ENCODE measurements around the gene PPP2R1B. TPM values are rescaled to one million over a fixed set of nuclear protein-coding genes. Genes with fewer than 3 reads are reported as not detected.

Gene PPP2R1B
- total and polyA plus RNA-seq, 4 donors: 33.2 to 316 (median 52.5) TPM

DNA sequence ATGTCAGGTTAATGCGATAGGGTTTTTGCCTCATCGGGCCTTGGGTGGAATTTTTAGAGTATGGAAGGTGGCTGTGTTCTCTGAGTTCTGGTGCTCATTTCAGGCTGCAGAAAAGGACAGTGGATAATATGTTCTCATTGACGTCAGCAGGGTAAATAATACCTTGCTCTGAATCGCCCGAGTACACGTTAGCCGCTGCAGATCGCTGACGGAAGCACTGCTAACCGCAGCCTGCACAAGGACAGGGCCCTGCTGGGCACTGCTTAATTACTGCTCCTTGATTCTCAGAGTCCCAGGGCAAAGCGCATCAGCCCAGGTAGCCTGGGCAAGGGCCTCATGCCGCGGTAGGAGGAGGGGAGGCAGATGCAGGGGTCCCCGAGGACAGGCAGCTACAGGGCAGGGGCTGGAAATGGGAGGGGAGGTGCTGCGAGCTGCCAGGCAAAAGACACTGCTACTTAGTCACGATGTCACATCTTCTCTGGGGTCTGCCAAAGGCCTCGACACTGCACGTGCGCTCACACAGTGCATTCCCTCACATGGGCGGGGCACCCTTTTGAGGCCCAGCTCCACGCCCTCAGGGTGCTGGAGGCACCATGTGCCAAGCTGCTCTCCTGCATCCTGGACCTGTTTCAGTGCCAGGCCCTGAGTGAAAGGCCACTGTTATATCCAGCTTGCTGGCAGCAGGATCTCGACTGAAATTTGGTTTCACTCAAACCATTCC, 35.2 kb downstream of the PPP2R1B start:
- H3K9ac ChIP-seq (ENCODE audit: low read depth in 1 of 2, low read length in 2 of 2): peak overlapping the region; percentile 1 to 85
- 27% methylated on average over 22 of the region's 22 CpGs for WGBS

More for the DNA sequence above, 35.2 kb downstream of the PPP2R1B start:
- DNase-seq (ENCODE audit: low spot score): peak; percentile 61
- peaks cover 11 to 71% (median 41%) of the 10 kb centered on the region in 4 donors for H3K4me1 ChIP-seq (ENCODE audit: control insufficient read depth in 4 of 4, insufficient read depth in 4 of 4, low read length in 3 of 4)
- H3K27ac ChIP-seq (ENCODE audit: low read depth in 1 of 2, low read length in 2 of 2): peak overlapping the region; percentile 97 to 98
- H3K9me3 ChIP-seq (ENCODE audit: control insufficient read depth in 4 of 4, low read length in 3 of 4): no peaks in the 10 kb centered on the region
- no peak overlapping the region for H3K4me3 ChIP-seq (ENCODE audit: low read depth in 1 of 3, low read length in 3 of 3)
- no peaks in the 10 kb centered on the region for H3K27me3 ChIP-seq (ENCODE audit: control insufficient read depth in 4 of 4, insufficient read depth in 4 of 4, low read length in 3 of 4)
- H3K36me3 ChIP-seq (ENCODE audit: control insufficient read depth in 4 of 4, insufficient read depth in 3 of 4, low read depth in 1 of 4, low read length in 3 of 4): no peaks in the 10 kb centered on the region
- TF ChIP-seq JUND (IDR thresholded peaks at IDR 0.05) (peak in 1 of 2 donors; percentile 52), REST (IDR thresholded peaks at IDR 0.05) (peak; percentile 47), TAF1 (conservative IDR thresholded peaks at IDR 0.05) (peak; percentile 54), HNF4G (IDR thresholded peaks at IDR 0.05) (no peak), SP1 (IDR thresholded peaks at IDR 0.05) (peak; percentile 82), FOXA1 (IDR thresholded peaks at IDR 0.05) (no peak), CTCF (IDR thresholded peaks at IDR 0.05; ENCODE audit: low read depth, low read length, missing input control) (no peak), YY1 (IDR thresholded peaks at IDR 0.05) (peak; percentile 65), GABPA (IDR thresholded peaks at IDR 0.05 in 1 of 2, conservative IDR thresholded peaks at IDR 0.05 in 1 of 2) (no peak), RAD21 (IDR thresholded peaks at IDR 0.05) (peak; percentile 9 to 55), ATF3 (IDR thresholded peaks at IDR 0.05) (peak; percentile 26), HNF4A (conservative IDR thresholded peaks at IDR 0.05) (peak in 1 of 2 donors; percentile 60), RXRA (IDR thresholded peaks at IDR 0.05) (peak; percentile 77 to 79), EGR1 (IDR thresholded peaks at IDR 0.05; ENCODE audit: low read depth in 2 of 2) (no peak), FOXA2 (IDR thresholded peaks at IDR 0.05) (peak; percentile 60), NR2F2 (IDR thresholded peaks at IDR 0.05) (no peak)
- TF ChIP-seq, protein P1, sequence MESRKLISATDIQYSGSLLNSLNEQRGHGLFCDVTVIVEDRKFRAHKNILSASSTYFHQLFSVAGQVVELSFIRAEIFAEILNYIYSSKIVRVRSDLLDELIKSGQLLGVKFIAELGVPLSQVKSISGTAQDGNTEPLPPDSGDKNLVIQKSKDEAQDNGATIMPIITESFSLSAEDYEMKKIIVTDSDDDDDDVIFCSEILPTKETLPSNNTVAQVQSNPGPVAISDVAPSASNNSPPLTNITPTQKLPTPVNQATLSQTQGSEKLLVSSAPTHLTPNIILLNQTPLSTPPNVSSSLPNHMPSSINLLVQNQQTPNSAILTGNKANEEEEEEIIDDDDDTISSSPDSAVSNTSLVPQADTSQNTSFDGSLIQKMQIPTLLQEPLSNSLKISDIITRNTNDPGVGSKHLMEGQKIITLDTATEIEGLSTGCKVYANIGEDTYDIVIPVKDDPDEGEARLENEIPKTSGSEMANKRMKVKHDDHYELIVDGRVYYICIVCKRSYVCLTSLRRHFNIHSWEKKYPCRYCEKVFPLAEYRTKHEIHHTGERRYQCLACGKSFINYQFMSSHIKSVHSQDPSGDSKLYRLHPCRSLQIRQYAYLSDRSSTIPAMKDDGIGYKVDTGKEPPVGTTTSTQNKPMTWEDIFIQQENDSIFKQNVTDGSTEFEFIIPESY (IDR thresholded peaks at IDR 0.05): no peak
- TF ChIP-seq, protein P2, sequence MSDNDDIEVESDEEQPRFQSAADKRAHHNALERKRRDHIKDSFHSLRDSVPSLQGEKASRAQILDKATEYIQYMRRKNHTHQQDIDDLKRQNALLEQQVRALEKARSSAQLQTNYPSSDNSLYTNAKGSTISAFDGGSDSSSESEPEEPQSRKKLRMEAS (IDR thresholded peaks at IDR 0.05): peak; percentile 87

Measured in liver (tissue), 9 donors.